ENCODE data around the gene SAMM50.

DNA sequence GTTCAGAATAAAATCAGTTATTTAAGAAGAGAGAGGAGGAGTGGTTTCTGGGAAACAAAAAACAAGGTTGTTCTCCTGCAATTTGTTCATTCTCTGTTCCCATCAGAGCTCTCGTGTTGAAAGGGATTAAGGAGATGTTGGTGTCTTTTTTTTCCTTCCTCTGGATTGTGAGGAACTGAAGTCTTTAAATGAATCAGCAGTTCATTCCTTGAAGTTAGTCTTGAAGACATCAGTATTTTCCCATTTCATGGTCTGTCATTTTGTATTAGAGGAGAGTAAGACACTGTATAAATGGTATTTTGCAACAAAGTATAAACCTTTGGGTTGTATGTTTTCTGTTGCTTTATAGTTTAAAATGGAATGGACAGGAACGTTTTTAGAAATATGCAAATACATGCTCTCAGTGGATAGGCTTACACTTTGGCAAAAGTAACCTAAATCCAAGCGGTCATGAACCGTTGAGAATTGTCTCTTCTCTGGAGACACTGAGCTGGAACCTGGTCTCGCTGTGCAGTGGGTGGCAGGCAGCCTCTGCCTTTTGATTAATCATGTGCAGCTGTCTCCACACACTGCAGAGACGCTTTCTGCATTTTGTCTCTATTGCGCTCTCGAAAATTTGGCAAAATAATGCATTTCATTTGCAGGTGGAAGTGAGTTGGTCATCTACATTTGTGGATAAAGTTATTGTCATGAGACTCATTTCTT lies 33.0 kb downstream of the SAMM50 start:
- TF ChIP-seq, protein P1, sequence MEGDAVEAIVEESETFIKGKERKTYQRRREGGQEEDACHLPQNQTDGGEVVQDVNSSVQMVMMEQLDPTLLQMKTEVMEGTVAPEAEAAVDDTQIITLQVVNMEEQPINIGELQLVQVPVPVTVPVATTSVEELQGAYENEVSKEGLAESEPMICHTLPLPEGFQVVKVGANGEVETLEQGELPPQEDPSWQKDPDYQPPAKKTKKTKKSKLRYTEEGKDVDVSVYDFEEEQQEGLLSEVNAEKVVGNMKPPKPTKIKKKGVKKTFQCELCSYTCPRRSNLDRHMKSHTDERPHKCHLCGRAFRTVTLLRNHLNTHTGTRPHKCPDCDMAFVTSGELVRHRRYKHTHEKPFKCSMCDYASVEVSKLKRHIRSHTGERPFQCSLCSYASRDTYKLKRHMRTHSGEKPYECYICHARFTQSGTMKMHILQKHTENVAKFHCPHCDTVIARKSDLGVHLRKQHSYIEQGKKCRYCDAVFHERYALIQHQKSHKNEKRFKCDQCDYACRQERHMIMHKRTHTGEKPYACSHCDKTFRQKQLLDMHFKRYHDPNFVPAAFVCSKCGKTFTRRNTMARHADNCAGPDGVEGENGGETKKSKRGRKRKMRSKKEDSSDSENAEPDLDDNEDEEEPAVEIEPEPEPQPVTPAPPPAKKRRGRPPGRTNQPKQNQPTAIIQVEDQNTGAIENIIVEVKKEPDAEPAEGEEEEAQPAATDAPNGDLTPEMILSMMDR (IDR thresholded peaks at IDR 0.05), result no peak
- no peak for TF ChIP-seq ZFX (IDR thresholded peaks at IDR 0.05; ENCODE audit: borderline replicate concordance)

Data from 22Rv1 (cell line).